HPDE6-E6E7 (cell line): Measurements from ENCODE around the gene TMX1.

Source experiments
- DNase-seq: peaks from one replicate; pipeline ENCODE4 v3.0.0; 2011; ENCODE audit warnings: missing footprints; ENCODE audit errors: extremely low spot score

Gene TMX1

DNA sequence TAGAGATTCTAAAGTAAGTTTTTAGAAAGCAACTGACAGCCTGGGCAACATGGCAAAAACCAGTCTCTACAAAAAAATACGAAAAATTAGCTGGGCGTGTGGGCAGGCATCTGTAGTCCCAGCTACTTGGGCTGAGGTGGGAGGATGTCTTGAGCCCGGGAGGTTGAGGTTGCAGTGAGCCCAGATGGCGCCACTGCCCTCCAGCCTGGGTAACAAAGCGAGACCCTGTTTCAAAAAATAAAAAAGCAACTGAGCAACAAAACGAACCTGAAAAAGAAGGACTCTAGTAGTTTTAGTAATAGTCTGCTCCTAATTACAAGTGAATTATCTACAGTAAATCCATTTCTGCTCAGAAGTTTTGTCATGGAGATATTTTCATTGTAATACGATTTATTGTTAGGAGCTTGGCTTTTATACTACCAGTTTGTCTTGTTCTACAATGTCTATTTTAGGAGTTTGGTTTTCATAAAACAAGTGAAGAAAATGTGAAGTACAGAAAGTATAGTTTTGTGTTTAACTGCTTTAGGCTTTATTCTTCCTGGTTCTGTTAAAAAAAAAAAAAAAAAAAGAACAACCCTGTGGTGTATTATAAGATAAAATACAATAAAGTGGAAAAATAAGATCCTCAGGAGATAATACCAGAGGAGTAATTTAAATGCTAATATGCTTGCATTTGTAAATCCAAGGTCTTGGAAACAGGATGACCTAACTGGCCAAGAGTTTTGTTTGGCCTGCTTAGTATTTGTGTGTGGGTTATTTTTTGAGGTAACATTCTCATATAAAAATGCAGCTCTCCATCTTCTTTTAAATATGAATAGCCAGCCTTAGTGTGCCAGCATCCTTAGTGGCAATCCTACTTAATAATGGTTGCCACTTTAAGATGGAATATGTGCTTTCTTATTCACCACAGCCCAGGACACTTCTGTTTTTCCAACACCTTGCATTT lies 2.8 kb downstream of the TMX1 start:
- no peak for DNase-seq

GRCh38 chr14:51244591-51244990 lies 4.5 kb downstream of the TMX1 start:
- DNase-seq, result no peak

DNA sequence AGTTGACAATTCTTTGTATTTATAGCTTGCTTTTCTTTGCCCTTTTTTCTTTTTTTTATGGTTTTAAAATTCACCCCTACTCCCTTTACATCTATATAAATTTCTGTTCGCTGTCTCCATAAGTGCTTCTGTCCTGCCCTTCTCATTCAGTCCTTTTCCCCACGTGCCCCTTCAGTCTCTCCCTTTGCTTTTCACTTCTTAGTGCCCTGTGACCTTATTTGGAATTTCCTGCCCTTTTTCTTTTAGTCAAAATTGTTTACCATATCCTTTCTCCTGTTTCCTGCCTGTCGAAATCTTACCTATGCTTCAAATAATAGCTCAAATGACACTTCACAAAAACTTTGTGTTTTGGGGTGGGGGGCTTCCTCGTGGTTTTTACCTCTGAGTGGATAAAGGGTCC lies 6.0 kb downstream of the TMX1 start:
- DNase-seq, result no peak

DNA sequence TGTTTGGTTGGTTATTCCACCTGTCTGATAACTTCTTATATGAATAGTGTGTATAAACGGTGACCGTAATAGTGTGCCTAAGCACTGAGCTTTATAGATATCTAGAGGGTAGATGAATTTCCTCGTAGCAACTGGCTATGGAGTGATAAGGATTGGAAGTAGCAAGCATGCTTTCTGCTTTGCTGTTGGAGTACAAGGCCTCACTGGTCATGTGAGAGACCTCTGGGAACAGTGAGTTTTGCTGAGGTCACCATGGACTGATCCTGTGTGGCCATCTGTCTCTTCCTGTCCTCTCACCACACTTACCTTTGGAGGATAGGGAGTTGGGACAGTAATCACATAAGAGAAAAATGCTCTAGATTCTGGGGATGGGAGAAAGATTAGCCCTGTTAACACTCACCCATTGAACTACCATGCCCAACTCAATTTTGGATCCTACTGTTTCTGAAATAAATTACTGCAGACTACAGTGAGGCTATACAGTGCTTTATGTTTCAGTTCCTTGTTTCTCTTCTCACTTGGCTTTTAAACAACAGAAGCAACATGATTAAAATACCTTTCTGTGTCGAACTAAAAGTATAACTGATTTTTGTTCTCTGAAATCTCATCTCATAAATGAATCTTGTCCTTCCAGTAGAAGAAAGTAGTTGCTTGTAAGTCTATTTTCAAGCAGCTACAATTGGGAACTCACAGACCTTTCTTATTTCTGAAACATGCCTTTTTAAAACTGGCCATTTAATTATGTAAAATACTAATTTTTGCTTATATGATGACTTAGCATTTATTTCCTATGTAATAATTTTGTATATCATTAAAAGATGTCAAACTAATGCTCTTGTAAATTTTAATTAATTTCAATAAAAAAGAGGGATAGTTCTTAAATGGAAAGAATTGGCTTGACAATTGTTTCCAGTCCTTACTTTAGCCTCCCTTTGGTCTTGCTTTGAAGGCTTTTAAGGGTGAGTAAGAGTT lies 8.3 kb downstream of the TMX1 start:
- no peak for DNase-seq

DNA sequence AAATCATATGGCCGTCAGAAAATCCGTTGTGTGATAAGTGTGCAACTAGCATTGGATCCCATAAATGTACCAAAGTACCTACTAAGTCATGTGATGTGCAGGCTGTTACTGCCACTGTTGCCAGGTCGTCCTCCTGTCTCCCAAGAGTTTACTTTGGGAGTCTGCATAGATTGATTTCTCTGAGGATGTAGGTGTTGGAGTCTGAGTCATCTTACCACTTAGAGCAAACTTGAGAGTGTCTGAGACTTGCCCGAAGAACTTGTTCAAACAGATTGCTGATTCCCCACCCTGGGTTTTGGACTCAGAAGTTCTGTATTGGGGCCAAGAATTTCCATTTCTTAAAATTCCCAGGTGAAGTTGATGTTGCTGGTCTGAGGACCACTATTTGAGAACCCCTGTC lies 11.4 kb downstream of the TMX1 start:
- peak; percentile 20 for DNase-seq

DNA sequence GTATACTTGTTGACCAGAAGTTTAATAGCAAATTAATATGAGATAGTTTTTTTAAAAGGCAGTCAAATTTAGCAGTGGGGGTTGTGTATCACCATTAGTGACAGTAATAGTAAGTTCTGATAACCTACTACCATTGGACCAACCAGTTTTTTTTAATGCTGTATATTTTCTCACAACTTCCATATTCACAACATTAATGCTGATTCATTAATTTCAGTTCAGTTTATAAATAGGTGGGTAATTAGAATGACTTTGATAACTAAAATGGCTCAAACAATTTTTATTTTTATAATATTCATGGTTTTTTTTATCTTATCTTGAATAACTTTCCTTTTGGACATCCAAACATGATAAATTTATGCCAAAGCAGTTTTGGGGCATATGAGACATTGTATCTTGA lies 13.8 kb downstream of the TMX1 start:
- no peak for DNase-seq

DNA sequence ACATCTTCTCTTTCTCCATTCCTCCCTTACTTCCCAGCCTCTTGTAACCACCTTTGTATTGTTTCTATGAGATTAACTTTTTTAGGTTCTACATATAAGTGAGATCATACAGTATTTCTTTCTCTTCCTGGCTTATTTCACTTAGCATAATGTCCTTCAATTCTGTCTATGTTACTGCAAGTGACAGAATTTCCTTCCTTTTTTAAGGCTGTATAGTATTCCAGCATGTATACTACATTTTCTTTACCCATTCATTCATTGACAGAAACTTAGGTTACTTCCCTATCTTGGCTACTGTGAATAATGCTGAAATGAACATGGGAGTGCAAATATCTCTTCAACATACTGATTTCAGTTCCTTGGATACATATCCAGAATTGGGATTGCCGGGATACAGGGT lies 18.2 kb downstream of the TMX1 start:
- DNase-seq, result no peak

GRCh38 chr14:51258788-51259187 lies 18.7 kb downstream of the TMX1 start:
- no peak for DNase-seq

GRCh38 chr14:51260225-51260624 lies 20.2 kb downstream of the TMX1 start:
- DNase-seq, result no peak

DNA sequence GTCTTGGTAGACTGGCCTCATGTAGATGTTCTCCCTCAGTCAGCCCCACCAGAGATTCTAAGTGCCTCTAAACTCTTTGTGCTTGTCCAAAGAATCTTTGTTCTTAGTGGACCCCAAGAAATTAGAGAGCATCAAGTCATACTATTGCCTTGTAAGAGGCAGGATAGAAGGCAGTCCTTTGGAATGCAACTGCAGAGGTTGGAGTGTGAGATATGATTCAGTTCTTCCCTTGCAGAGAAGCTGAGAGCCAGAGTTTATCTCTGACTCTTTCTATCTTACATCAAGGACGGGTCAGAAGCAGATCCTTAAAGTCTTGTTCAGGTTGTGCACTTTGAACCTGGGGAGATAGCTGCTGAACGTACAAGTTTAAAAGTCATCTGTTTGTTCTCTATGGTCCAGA lies 21.1 kb downstream of the TMX1 start:
- no peak for DNase-seq

DNA sequence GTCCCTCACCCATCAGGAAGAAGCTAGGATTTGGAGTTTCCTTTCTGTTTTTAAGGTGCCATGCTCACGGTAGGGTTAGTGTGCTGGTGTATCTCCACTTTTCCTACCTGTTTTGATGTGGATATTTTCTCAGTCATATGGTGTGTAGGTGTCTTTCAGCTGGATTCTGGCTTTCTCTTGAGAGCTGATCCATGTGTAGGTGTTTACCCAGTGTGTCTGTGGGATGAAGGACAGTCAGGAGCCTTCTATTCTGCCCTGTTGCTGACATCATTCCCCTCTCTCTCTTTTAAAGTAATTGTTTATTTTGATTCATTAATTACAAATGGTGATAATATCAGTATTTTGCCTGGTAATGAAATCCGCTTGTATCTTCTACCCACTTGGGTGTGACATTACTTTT lies 22.8 kb downstream of the TMX1 start:
- no peak for DNase-seq

DNA sequence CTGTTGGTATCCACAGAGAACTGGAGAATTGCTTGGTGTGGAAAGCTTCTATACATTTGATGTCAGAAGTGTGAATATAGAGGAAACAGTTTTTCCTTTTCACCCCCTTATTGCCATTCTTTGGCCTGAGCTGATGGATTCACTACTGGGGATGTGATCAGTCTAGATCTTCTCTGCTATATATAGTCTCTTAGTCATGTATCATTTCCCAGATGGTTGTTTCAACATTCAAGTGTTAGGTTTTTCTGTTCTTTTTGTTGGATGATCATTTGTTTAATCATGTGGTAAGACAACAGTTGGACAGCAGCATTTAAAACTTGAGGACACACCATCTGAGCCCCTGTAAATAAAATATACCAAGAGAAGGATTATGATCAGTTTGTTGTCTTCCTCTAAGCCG lies 29.6 kb downstream of the TMX1 start:
- DNase-seq, result no peak

DNA sequence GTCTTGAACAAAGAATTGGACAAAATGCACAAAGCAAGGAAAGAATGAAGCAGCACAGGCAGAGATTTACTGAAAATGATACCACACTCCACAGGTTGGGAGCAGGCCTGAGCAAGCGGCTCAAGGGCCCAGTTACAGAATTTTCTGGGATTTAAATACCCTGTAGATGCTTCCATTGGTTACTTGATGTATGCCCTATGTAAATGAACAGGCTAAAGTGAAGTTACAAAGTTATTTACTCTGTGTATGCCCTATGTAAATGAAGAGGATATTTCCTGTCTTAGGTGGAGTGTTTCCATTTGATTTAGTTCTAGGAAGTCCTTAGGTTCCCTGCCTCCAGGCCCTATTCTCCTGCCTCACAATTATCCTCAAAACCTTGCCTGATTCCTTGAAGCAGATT lies 36.6 kb downstream of the TMX1 start:
- DNase-seq, result no peak

DNA sequence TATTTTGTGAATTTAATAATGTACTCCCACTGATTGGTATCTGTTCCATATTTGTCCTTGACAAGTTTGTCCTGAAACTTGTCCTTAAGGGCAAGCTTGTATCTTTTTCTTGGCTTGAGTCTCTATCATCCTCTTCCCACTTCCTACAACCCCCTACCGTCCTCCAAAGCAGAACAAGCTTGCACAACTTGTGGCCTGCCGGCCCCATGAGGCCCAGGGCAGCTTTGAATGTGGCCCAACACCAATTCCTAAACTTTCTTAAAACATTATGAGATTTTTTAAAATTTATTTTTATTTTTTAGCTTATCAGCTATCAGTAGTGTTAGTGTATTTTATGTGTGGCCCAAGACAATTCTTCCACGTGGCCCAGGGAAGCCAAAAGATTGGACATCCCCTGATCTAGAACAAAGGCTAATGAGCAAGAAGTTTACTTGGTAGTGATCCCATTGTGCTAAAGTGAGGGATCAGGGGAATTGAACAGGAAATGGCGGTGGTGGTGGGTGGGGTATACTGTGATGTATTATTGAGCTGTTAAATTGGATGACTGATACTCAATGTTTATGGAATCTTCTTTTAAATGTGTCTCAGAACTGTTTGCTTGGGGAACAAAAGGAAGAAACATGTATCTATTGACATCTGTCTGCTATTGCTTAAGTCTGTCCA lies 37.8 kb downstream of the TMX1 start:
- no peak for DNase-seq

- DNase-seq, result no peak
Measured at GRCh38 chr14:51282517-51282916, 42.5 kb downstream of the TMX1 start.

DNA sequence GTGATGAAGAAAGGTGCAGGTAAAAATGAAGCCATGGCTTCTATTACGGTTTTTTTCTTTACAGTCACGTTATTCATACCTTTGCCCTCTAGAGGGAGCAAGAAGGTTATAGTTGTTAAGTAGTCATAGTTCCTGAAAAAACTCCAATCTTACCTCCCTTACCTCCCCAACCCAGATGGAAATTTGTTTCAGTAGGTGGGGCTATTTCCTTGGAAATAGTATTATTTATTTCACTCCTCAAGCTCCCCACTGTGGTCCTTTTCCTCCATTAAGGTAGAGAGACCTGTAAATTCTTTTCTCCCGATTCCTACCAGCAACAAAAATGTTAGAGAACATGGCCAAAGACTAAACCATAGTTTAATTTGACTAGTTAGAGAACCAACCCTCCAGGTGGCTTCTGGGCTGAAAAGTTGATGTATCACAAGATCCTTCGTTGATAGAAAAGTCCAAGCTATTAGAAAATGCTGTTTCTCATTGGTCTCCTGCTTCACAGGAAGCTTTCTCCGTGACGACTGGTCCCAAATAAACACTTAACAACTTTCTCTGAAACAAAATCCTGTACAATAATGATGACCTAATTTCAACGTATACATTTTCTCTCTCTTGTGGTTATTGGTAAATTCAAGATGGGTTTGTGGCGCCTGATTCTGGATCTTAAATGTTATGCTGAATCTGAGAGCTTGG lies 43.5 kb downstream of the TMX1 start:
- DNase-seq, result peak; percentile 84

DNA sequence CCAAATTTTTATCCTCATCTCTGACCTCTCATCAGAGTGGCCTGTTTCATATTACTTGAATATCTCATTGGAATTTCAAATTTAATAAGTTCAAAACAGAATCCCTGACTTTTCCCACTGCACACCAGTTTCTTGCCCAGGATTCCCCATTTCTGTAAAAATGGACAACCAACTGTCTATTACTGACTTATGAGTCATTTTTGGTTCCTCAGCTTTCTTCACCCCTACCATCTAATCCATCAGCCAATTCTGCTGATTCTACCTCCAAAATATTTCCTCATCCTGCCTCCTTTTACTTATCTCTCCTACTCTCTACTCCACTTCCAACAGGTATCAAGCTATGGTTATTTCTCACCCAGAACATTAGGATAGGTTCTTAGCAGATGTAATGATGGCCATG lies 44.2 kb downstream of the TMX1 start:
- no peak for DNase-seq

DNA sequence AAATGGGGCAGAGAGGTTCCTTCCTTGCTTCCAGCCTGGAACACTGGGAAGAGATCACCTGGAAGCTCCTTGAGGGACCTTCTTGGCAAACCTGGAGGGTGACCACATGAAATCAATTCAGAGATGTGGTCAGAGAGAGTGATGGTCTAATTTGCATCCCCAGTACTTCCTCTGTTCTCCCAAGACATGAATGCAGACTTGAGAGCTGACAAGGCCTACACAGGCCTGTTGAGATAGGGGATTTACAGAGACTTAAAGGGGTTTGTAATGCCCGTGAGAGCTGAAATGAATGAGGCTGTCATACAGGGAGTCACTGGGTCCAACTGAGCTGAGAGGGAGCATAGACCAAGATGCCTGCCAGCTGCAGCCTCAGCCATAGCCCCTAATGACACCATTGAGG lies 45.1 kb downstream of the TMX1 start:
- DNase-seq, result no peak

DNA sequence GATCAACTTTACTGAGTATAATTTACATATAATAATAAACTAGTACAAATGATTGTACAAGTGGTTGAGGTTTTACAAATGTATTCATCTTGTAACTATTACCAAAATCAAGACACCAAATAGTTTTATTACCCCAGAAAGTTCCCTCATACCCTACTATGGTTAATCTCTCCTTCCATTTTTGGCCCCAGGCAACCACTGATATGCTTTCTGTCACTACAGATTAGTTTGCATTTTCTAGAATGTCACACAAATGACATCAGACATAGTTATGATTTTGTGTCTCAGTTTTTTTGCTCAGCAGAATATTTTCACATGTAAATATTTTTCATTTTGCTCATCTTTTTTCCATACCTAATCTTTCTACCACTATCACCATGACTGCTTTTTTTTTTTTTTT lies 49.1 kb downstream of the TMX1 start:
- DNase-seq, result no peak

DNA sequence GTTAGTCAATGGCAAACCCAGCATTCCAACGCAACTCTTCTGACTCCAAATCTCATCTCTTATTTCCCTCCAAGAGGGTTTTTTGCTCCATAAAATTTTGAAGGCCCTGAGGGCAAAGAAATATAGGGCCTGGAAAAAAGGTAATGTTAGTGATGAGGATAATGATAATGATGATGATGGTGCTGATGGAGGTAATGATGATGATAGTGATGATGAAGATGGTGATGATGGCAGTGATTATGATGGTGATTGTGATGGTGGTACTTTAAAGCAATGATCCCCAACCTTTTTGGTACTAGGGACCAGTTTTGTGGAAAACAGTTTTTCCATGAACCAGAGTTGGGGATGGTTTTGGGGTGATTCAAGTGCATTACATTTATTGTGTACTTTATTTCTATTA lies 50.1 kb downstream of the TMX1 start:
- DNase-seq, result no peak

DNA sequence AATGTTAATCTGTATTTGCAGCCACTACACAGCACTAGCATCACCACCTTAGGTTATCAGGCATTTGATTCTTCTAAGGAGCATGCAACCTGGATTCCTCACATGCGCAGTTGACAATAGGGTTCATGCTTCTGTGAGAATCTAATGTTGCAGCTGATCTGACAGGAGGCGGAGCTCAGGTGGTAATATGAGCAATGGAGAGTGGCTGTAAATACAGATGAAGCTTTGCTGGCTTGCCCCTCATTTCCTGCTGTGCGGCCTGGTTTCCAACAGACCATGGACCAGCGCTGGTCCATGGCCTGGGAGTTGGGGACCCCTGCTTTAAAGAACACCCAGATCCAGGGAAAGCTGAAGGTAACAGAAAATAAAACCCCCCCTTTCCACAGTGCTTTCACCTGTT lies 51.0 kb downstream of the TMX1 start:
- DNase-seq, result no peak
